AG20443 (cell line): ENCODE measurements around the gene LRRC1.

Experiments
- DNase-seq: peaks from one replicate; pipeline ENCODE4 v3.0.0; 2012; ENCODE audit warnings: low spot score, mixed read lengths

LRRC1 gene

DNA sequence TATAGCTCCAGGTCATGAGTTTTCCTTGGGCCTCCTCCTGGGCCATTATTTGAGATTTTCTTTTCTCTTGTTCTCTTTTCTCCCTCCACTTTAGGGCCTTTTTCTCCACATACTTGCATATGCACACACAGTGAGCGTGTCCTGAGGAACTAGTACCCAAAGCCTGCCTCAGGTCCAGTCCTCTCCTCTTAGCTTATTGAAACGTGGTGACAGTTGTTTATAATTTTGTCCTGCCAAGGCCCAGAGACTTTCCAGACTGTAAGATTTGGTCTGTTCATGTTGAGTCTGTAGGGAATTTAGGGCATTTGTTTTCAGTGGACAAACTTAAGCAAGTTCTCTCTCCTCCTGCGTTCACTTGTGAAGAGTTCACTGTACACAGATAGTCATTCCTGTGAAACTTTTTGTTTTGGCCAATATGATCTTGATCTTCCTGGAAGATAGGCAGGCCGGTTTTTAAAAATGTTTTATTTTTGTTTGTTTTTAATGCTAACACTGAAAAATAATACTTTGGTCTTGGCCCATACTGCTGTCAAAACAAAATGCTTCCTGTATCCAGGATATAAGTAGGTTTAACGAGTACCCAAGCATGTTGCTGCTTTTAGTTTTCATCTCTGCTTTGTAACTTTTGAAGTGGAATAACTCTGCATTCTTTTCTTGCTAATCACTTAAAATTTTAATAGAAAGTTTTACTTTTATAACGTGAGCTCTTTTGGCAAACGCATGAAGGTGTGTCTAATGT lies 20.7 kb downstream of the LRRC1 start:
- DNase-seq: no peak

DNA sequence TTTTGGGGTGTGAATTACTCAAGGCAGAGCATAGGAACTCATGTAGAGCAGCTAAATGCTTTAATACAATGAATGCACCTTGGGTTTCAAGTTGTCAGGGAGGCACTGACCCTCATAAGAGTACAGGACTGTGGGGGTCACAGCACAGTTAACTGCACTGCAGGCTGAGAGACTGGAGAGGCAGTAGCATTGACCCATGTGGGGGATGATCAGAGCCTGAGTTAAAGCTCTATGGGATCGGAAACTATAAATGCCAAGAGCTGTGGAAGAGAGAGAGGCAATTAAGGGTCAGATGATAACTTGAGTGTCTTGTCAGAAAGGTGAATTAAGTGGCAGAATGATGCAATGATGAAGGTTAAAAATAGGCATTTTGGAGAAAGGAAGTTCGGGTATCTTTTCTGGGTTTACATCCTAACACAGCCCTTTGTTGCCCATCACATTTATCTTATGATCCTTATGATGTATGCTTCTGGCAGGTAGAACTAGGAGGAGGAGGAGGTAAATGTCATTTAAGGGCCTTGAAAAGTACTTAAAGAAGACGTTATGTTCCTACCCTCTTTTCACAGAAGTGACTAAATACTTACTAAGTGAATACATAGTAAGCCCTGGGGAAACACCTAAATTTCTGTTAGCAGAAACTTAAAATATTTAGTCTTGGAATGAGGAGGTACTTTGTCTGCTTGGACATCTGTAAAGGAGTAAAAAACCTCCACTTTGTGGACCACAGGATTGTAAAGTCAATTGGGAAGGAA lies 24.2 kb downstream of the LRRC1 start:
- no peak for DNase-seq

DNA sequence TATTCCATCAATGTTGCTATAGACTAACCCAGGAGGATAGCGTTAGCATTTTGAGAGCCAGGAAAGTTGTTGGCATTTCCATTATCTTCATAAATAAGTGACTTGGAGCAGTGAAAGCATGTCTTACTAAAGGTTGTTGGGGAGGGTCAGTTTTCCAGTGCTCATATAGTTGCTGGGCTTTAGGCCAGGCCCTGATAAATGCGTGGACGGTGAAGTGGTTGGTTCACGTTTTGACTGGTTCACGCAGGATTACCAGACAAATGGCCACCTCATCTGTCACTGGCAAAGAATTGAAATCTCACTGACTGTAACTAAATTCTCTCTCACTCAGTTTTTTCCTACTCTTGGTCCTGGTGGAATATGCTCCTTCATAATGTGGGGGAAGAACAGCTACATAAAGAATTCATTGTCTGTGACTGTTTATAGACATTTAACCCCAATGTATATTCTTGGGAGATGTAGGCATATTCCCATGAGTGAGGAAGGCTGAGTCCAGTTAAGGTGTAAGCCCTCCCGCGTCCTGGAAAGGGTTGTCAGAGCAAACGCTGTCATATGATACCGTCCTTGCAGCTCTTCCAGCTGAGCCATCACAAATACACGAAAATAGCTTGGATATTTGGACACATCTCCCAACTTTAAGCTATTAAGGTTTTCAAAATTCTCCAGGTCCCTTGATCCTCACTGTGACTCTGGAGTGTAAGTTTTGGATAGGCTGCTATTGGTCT lies 27.8 kb downstream of the LRRC1 start:
- no peak for DNase-seq

DNA sequence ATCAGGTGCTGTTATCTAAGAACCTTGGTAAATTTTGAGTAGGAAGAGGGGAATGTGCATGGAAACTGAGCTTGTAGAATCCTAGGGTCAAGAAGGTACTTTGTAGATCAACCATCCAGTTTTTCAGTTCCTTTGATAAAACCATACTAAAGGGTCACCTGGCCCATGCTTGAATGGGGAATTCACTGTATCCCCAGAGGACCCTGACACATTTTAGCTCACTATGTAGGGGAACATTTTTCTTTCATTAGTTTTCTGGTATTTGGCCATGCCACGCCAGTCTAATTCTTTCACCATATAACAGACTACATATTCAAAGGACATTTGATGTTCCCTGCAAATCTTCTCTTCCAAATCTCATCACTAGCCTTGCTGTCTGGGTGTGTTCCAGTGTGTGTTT lies 29.9 kb downstream of the LRRC1 start:
- DNase-seq: no peak

DNA sequence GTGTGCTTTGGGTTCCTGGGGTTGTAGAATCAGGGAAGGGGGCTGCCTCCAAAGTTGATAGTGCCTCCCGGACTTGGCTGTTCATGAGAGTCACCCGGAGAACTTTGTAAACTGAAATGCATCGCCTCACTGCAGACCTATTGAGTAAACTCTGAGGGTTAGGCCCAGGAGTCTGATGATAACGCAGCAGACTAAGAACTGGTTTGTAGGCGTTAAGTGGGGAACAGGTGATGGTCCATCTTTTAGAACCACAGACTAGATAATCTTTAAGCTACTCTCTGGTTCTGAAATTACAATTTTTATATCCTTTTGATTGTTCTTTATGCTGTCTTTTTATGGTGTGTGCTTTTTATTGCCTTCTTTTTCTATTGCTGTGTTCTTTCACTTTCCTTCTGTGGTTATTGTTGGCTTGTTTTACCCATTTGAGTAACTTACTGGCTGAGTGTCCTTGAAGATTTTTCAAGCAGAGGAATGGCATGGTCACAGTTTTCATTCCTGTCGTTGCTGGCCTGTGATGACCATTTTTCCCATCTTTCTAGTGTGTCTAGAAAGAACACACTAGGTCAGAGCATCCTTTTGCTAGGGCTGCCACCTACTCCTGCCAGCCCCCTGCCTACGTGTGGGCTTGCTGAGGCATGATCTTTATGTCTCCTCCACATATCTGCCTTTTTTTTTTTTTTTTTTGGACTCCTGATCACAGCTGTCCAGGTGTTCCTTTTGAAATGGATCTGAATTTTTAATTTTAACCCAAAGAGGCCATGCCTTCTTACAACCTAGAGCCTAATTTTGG lies 30.9 kb downstream of the LRRC1 start:
- peak; percentile 35 for DNase-seq

DNA sequence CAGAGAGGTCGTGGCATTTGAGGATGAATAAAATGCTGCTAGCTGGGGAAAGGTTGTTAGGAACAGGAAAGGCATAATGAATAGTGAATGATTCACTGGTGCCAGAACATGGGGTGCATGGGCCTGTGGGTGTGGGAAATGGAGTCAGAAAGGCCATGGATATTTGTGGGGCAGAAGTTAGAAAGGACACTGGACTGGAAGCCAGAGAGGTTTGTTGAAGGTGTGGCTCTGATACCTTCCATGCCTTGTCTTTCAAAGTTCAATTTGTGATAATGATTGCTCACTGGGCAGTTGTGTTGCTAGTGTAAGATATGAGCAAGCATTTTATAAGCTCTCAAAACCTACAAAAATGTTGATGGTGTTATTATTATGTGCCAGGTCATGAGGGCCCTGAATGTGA lies 32.7 kb downstream of the LRRC1 start:
- DNase-seq: no peak

DNA sequence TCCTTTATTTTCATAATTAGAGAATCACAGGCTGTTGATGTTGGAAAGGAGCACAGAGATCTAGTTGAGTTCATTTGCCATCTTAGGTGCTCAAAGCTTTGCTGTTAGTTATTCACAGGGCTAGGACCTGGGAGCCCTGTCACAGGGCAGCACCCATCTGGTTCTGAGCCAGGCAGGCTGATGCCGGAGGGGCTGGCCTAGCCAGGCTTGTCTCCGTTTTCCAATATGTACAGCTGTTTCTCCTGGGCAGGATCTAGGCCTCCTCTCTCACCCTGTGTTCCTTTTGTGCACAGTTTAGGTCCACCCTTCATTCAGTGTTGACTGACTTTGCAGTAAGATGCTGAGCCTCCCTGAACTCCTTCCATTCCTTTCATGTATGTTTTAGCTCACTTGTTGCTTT lies 33.4 kb downstream of the LRRC1 start:
- no peak for DNase-seq

DNA sequence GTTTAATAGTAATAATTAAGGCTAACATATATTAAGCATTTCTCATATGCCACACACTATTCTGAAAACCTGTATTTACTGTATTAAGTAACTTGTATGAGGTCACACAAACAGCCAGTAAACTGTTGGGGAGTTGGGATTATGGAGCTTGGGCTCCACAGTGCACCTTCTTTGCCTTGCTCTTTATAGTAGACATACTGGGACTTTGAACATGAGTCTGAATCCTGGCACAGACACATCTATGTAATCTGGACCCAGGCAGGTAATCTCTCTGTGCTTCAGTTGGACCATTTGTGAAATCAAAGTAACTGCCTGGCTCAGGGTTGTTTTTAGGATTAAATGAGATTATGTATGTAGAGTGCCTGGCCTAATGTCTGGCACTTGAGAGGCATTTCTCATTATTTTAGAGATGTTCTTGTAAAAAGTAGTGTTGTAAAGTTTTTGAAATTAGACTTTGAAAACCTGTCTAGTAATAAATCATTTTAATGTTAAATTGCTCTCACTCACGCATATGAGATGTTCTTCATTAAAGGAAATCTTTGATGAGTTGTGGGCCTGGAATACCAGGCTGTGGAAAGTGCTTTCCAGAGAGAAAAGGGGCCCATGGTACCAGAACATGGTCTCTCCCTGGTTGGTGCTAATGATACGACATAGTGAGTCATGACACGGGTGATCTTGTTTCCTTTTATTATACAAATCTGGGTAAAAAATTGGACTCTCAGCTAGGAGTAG lies 34.3 kb downstream of the LRRC1 start:
- no peak for DNase-seq

DNA sequence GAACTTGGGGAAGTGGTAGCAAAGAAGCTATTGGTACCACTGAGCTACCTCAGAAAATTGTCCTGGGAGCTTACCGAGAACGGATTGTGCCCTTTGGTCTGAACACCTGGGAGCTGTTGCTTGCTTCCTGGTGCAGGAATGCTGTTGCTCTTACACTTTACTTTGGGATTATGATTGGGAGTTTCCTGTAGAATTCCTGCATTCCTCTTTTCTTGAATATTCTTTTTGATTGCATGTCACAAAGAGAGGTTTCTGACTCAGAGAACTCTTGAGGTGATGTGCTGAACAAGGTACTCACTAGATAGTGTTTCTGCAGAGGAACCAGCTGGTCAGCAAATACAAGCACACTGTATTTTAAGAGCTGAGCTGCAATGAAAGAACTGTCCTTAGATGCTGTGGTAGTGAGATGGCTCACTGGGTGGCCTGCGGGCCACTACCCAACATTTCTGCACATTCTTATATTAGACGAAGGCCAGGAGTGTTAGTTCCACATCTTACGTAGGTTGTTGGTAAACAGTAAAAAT lies 35.0 kb downstream of the LRRC1 start:
- no peak for DNase-seq

DNA sequence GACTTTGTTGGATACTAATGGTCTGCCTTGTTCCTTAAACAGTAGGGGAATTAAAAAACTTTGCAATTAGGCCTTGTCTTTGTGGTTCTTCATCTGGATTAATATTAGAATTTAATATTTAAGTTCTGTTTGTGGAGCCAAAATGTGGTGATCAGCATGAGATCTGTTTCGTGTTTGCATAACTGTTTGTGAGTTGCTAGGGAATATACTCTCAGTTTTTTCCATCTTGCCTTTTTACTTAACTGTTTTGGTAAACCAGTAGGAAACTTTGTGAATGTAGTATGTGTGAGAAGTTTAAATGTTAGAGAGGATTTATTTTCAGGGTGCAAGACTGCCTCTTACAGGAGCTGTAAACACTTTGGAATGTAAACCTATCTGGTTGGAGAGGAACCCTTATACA lies 35.6 kb downstream of the LRRC1 start:
- DNase-seq: no peak

DNA sequence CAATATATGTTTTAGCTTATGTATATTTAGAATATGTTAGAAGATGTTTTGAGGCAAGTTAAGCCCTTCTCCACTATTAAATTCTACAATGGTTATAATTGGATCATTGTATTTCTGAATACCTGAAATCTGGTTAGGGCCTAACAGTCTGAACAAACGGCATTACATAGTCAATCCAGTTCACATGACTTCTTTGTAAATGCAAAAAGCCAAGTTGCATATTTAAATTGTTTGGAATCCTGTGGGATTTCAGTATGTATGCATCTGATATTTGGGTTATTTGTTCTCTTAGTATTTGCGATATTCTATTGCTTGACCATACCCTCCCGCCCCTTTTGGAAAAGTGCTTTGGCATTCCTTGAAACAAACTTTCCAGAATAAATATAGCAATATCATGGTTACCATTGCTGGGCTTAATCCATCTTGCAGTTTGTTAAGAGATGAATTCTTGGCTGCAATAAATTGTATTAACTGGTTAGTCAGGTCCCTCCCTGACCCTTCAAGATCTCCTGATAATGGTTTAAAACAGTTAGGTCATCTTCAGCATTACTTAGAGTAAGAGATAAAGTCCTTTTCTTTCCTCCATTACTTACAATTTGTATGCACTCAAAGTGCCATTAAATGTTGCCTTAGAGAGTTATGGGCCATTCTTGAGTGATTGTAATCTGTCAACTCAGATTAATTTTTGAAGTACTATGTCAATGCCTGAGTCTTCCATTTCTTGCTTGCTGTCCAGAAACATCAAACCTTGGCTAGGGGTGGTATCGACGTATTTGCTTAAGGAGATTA lies 36.5 kb downstream of the LRRC1 start:
- no peak for DNase-seq

DNA sequence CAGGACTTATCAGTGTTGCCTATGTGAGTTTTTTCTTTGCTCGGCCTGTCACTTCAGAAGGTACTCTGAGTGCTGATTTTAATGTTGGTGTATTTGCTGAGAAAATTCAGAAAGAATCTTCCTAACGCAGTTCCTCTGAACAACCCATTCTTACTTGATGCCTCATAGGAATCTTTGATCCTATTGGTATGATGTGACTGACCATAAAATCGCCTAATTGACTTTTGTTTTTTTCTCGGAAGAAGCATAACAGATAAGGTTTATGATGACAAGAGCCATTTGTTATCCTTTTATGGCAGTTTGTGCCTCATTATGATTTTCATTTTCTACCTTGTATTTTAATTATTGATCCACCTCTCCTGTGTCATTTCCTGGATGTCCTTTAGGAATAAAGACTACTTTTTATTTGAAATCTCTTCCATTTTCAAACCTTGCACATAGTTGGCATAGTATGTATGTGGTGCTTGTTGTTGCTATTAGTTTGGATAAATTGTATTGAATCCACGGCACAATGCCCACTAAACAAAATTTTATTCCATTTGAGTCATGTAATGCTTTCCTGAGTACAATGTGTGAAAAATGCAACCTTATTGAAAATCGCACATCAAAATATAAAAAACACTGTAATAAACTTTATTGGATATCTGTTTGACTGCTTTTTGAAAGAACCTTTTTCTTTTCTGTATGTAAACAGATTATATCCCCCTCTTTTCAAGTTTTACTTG lies 37.3 kb downstream of the LRRC1 start:
- no peak for DNase-seq

DNA sequence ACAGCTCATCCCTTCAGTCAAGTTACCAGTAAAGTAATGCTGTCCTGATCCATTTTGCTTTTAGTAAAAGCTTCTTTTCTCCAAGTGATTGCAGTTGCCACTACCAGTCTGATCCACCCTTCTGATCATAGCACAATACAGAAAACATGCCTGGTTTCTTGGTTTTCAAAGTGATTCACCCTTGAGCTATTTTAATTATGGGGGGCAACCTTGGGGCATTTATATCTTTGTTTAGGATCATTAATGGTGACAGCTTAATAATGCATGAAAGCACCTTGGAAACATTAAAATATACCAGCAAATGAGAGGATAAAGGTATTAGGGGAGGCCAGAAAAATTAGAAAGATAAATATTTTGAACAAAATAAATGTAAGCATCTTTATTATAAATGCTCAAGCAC lies 38.4 kb downstream of the LRRC1 start:
- no peak for DNase-seq

DNA sequence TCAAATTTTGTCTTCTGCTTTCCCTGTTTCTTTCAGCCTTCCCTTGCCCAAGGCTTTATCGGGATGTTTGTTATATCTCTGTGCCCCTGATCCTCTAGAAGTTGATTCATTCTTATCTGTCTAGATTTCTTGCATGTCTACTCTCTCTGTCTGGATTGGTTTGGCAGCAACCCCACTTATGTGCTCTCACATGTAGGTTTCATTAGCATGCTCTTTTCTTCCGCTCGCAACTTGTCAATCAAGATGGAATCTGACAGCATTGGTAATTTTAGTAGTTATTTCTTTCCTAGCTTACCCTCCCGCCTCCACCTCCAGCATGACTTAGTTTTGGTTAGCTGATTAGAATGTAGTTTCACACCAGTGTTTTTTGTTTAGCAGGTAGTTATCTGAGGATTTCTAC lies 39.3 kb downstream of the LRRC1 start:
- DNase-seq: no peak

DNA sequence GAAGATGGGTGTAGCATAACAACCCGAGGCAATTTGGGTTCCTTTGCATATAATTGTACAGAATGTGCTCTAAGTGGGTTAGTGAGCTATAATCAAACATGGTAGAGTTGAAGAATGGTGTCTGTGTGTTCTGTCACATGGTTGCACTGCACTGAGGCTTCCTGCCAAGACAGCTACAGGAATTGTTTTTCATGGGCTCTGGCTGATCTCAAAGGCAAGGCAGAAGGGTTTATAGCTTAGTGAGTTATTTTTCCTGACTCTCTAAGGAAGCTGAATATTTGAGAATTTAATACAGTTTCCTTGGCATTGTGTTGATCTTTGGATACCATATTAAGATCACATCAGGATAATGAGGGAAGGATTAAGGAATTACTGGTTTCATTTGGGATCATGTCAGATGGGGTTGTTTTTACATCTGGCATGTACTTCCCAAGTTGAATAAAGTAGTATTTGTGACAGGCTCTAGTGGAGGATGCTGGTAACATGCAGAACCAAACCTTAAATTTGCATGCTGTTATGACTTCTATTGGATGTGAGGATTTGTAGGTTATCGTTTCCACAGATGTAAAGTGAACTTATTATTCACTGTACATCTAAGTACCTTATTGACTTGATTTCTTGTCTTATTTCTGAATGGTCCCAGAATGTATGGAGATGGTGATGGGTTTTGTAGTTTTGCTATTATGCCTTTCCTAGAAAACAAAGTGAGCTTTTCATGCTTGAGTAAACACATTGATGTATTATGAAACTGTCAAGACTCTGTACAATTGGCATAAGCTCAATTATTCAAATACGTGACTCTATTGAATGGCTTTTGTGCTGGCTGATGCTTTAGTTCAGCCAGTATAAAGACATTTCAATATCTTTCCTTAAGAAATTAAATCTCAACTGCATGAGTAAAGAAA lies 43.3 kb downstream of the LRRC1 start:
- no peak for DNase-seq

DNA sequence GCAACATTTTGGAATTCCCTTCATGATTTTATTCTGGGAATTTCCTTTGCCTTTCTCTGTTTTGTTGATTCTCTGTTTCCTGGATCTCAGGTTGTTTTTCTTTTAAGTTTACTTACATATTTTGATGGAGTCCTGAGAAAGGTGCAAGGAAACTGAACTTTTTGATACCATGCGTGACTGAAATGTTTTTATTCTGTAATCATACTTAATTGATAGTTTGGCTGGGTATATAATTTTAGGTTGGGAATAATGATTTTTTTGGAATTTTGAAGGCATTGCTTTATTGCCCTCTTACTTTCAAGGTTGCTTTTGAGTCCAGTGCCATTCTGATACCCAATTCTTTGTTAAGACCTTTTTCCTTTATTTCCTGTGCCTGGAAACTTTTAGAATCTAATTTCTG lies 45.2 kb downstream of the LRRC1 start:
- no peak for DNase-seq

DNA sequence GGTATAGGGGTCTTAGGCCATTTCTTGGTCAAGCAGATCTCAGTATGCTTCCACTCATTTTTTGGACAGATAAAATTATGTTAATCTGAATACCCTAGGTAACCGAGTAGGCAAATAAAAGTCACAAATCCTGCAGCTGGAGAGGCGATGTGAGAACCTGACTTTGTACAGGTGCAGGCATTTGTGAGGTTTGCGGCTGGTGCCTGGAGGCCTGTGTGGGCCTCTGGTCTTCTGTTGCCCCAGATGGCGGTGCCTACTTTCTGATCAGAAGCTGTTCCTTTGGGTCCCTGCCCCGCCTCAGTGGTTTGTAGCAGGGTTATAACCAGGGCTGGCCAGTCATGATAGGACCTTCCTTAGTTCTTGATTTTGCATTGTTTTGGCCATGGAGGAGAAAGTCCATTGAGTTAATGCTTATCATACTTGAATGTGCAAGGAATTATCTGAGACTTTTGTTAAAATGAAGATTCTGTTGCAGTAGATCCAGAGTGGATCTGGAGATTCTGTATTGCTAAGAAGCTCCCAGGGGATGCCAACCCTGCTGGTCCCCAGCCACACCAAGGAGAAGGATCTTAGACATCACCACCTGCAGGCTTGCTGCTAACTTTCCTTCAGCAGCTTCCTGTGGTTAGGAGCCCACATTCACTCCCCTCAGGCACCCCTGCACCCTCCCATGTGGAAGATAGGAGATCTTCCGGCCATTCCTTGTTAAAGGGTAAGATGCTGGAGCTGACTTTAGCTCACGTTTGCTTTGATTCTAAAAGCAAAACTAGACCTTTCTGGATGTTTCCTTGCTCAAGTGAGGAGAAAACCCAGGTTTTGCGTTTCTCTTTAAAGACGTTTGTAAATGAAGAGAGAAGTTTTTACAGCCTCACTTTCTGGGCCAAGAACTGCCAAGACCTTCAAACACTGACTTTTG lies 50.7 kb downstream of the LRRC1 start:
- no peak for DNase-seq

DNA sequence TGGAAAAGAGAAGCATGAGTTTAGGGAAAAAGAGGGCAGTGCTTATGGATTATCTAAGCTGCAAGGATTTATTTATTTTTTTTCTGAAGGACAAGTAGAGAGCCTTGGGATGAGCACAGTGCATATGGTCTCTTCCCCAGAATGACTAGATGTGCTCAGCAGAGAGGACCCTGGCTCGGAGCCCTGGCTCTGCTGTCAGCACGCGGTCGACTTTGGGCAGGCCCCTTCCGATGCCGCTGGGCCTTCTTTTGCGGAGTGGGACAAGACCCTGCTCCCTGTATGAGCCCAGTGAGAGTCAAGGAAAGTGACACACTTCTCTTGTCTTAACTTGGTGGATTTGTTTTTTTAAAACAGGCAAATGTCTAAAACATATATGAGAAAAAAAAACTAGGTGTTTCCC lies 51.4 kb downstream of the LRRC1 start:
- DNase-seq: no peak
